LHCN-M2 (cell line): ENCODE data around the gene RESP18. TPM values are rescaled to one million over a fixed set of nuclear protein-coding genes. Genes with fewer than 3 reads are reported as not detected.

Experiments
- DNase-seq: peaks from one replicate; pipeline ENCODE4 v3.0.0-alpha.2; 2012; ENCODE audit warnings: low read depth
- polyA plus RNA-seq: library from polyadenylated mRNA; unstranded; fragments of >200 nt; gene quantifications from one replicate; pipeline ENCODE4 v1.2.1, GENCODE V29; 2012; ENCODE audit warnings: missing spikeins
- total RNA-seq: library from RNA; depleted of rRNA; stranded (reverse); fragments of >200 nt; gene quantifications from 2 replicates; pipeline ENCODE4 v1.2.3, GENCODE V29; 2014; rRNA removed

The RESP18 gene
- total RNA-seq, result not detected in 2 replicates
- polyA plus RNA-seq, result not detected

- no peak for DNase-seq
Observed at GRCh38 chr2:219332542-219332941, at the start of gene RESP18. Gene RESP18, minus strand, starts transcription at chr2:219332744.

- no peak for DNase-seq
Observed at GRCh38 chr2:219381448-219381847, 48.9 kb upstream of the RESP18 start.

GRCh38 chr2:219380926-219381325, 48.4 kb upstream of the RESP18 start:
- DNase-seq, result no peak

- no peak for DNase-seq
Observed at GRCh38 chr2:219378163-219378851, 45.8 kb upstream of the RESP18 start.

GRCh38 chr2:219369447-219369861, 36.9 kb upstream of the RESP18 start:
- peak; percentile 60 for DNase-seq

- DNase-seq, result no peak
Observed at GRCh38 chr2:219368690-219369191, 36.2 kb upstream of the RESP18 start.

- DNase-seq, result peak; percentile 97
Observed at GRCh38 chr2:219362524-219363164, 30.1 kb upstream of the RESP18 start.

GRCh38 chr2:219362072-219362471, 29.5 kb upstream of the RESP18 start:
- no peak for DNase-seq

GRCh38 chr2:219358170-219359075, 25.9 kb upstream of the RESP18 start:
- no peak for DNase-seq

GRCh38 chr2:219356834-219357233, 24.3 kb upstream of the RESP18 start:
- DNase-seq, result no peak

- no peak for DNase-seq
Observed at GRCh38 chr2:219354582-219354981, 22.0 kb upstream of the RESP18 start.

- DNase-seq, result no peak
Observed at GRCh38 chr2:219353129-219353528, 20.6 kb upstream of the RESP18 start.

GRCh38 chr2:219352448-219353023, 20.0 kb upstream of the RESP18 start:
- peak; percentile 57 for DNase-seq

- no peak for DNase-seq
Observed at GRCh38 chr2:219350710-219351221, 18.2 kb upstream of the RESP18 start.

- DNase-seq, result no peak
Observed at GRCh38 chr2:219350215-219350614, 17.7 kb upstream of the RESP18 start.

GRCh38 chr2:219344751-219345430, 12.3 kb upstream of the RESP18 start:
- DNase-seq, result peak; percentile 71

GRCh38 chr2:219335373-219335786, 2.8 kb upstream of the RESP18 start:
- DNase-seq, result no peak

- no peak for DNase-seq
Observed at GRCh38 chr2:219334076-219334475, 1.5 kb upstream of the RESP18 start.

GRCh38 chr2:219331560-219332213, 857 bp downstream of the RESP18 start:
- DNase-seq, result peak; percentile 5

- no peak for DNase-seq
Observed at GRCh38 chr2:219327719-219328118, 4.8 kb downstream of the RESP18 start.
